ENCODE data around the gene ST8SIA2.
A peak's percentile ranks its signal among the peaks of the same experiment; 100 is the strongest.

Gene ST8SIA2, protein sequence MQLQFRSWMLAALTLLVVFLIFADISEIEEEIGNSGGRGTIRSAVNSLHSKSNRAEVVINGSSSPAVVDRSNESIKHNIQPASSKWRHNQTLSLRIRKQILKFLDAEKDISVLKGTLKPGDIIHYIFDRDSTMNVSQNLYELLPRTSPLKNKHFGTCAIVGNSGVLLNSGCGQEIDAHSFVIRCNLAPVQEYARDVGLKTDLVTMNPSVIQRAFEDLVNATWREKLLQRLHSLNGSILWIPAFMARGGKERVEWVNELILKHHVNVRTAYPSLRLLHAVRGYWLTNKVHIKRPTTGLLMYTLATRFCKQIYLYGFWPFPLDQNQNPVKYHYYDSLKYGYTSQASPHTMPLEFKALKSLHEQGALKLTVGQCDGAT

DNA sequence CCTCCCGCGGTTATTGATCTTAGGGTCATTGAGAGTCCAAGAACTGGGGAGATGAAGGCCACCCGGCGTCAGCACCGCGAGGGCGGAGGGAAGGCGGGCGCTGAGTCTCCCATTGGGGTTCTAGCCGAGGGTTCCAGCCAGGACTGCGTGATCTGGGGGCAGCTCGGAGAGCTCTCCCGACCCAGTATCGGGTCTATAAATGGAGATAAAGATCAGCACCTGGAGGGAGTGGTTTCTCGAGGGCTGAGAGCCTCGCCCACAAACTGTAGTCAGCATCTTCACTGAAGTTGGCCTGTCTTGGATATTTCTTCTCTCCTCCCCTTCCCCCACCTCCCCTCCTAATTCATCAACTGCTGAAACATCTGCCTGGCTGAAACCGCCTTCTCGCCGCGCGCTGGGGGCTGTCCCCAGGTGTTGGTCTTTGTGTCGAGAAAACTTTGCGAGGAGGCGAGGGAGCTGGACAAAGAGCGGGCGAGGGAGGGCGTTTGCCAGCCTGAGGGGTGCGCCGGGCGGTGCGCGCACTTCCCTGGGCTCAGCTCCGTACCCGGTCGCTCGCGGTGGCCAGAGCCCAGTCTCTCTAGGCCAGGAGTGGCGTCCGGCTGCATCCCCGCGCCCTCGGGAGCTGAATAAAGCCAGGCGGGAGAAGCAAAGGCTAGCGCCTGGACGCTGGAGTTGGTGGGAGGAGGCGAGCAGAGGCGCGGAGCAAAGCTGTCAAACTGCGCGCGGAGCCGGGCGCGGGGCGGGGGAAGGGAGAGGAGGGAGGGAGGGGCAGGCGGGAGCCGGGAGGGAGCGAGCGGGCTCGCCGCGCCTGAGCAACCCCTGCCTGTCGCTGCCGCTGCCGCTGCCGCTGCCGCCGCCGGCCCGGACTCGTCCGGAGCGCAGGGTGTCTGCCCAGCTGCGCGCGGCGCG lies at the start of gene ST8SIA2:
ST8SIA2 (plus strand) TSS at position 811 of the 909 bp plus-strand sequence. CDS start 184 bp downstream, outside the sequence.
- no peak for DNase-seq (ENCODE audit: low read depth)

DNA sequence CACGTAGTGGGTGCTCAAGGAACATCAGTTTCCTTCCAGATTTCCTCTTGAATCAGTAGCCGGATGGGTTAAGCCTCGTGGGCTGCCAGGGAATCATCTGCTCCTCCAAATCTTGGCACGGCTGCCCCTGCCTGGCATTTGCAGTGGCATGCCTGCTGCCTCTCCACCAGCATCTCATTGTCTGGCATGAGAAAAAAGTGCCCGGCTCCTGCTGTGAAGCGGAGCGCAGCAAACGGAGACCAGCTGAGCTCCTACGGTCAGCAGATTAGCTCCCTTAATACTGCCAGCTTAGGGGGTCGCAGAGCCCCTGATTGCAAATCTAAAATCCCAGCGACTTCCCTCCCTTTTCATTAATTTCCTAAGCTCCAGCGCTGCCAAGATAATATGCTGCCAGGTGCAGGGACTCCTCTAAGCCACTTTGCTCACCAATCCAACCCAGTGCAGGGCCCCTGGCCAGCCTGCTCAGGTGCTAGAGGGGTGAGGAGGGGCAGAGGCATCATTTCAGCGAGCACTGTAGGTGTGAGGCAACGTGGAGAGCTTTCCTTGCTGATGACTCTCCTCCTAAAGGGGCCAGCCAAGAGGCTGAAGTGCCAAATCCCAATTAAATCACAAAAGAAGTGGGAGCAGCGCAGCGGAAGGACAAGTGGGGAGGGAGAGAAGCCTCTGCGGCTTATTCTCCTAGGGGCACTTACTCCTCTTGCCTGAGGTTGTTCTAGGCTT lies 49.6 kb upstream of the ST8SIA2 start:
- no peak for DNase-seq (ENCODE audit: low read depth)

DNA sequence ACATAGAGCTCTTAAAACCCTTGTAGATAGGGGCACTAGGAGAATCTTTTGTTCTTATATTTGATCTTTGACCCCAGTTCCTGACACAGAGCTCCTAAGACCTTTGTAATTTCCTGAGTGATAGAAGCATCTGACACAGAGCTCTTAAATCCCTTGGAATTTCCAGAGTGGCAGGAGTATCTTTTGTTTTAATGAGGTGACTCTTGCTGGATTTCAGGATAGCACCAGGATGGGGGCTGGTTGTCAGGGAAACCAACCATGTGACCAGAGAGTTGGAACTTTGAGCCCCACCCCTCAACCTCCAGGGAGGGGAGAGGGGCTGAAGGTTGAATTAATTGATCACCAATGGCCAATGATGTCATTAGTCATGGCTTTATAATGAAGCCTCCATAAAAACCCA lies 47.6 kb upstream of the ST8SIA2 start:
- DNase-seq (ENCODE audit: low read depth), result no peak

DNA sequence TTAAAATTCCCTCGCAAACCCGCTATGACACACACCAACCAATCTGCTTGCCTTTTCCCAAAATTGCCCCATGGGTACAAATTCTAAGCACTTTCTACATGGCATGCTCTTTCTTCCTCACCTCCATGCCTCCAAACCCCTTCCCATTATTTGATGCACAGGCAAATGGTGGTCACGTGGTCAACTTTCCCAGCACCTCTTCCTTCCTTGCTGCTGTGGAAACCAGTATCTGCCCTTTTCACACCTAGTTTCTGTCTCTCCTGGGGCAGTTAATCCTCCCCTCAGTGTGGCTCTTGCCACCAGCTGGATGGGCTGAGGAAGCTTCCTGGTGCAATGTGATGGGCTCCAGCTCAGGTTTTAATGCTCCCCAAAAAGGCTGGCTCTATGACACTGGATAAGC lies 38.4 kb upstream of the ST8SIA2 start:
- DNase-seq (ENCODE audit: low read depth), result no peak

DNA sequence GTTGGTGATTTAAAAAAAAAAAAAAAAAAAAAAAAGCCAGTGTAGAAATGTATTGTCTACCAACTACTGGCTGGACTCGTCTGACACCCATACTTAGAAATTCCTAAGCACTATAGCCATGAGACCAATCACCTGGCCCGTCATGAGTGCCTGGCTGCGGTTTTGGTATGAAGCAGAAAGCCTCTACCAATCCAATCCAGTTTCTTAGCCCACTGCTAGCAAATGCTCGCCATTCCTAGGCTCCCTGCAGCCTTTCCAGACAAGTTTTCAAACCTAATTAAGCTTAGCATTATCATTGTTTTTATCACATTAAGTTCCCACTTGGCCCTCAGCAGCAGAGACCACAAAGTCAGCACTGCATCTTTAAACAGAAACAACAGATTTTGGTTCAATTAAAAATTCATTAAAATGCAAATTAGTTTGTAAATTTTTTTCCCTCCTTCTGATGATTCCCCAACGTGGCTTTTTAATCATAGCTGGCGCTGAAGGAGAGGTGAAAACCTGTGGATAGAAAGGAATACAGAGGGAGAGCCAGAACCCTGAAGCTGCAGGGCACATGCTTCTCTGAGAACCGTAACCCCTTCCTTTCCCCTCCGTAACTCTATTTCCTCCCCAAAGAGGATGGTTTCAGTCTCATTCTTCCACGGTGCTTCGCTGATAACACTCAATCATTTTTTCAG lies 32.2 kb upstream of the ST8SIA2 start:
- no peak for DNase-seq (ENCODE audit: low read depth)

DNA sequence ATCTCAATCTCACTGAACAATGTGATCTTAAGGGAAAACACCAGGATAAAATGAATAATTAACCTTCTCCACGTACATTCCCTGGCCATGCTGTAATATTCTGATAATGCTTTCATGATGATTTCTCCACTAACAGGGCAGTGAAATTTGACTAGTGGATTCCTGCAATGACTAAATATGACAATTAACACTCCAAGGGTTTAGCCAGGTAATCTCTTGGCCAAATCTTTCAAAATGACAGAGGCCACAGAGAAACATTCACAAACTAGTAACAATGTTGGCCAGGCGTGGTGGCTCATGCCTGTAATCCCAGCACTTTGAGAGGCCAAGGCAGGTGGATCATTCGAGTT lies 31.7 kb upstream of the ST8SIA2 start:
- no peak for DNase-seq (ENCODE audit: low read depth)

DNA sequence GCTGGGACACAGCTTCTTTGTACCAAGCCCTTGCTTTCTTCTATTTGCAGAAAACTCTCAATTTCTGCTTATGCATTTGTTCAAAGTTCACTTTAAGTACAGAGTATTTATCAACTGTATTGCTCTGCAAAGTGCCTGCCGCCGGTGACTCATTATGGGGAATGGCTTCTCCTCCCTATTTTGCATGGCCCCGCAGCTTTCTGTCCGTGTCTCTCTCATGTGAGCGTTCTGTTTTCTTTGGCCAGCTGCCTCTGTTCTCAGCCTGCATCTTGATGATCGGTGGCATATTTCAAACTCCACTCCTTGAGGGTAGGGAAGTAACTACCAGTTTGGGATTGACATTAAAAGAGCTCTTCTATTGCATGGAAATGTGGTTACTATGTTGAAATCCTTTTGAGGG lies 28.6 kb upstream of the ST8SIA2 start:
- DNase-seq (ENCODE audit: low read depth), result no peak

DNA sequence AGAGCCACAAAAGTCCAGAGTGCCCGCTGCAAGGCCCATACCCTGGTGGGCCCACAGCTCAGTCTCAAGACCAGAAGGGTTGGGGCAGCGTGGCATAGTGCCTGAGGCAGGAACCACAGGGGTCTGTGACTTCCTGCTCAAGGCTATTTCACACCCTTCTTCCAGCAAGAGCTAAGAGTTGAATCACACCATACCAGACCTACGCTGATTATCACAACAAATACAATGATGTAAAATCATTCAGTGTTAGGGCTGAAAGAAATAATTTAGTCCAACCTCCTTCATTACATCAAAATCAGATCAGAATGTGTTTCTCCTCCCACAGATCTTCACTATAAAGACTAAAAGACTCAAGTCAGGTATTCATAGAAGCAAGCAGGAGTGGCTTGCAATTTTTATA lies 27.8 kb upstream of the ST8SIA2 start:
- no peak for DNase-seq (ENCODE audit: low read depth)

DNA sequence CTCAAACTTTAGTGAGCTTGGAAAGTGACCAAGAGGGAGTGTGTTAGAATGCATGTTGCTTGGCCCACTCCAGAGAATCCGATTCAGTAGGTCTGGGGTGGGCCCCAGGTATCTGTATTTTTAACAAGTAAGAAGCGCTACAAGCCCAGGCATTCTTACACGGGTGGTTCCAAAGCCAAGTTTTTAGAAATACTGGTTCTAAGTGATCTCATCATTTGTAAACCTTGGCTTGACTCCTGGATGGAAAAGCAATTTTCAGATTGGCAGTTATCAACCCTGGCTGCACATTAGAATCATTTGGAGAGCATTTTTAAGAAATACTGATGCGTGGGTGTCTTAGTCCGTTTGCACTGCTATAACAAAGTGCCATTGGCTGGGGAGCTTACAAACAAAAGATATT lies 27.3 kb upstream of the ST8SIA2 start:
- no peak for DNase-seq (ENCODE audit: low read depth)

DNA sequence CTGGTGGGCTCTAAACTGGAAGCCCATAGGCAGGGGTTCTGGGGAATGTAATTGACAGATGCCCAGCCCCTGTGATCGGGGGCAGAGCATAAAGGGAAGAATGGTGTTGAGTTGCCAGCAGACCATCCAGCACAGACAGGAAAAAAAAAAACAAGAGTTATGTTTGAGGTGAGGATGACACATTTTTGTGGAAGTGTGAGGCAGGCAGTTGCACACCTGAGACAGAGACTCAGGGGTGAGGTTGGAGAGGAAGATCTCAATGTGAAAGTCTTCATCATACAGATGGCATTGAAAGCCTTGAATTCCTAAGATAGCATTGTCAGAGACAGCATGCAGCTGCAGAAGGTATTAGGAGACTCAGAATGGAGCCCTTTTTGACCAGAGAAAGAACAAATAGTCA lies 18.6 kb upstream of the ST8SIA2 start:
- no peak for DNase-seq (ENCODE audit: low read depth)

DNA sequence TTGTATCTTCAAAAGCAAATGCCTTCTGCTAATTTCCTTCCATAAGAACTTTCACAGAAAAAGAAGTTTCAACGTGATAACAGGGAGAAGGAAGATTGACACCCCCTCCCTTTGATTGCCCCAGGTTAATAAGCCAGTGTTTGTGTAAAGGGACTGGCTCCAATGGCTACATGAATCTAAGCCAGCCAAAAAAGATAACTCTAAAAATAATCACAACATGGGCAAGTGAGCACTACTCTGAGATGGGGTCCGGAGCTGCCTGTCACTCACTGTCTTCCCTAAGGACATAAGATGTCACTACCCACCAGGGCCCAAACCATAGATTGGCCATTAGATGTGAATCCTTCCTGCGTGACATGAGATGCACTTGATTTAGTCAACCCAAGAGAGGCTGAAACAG lies 17.6 kb upstream of the ST8SIA2 start:
- DNase-seq (ENCODE audit: low read depth), result no peak

DNA sequence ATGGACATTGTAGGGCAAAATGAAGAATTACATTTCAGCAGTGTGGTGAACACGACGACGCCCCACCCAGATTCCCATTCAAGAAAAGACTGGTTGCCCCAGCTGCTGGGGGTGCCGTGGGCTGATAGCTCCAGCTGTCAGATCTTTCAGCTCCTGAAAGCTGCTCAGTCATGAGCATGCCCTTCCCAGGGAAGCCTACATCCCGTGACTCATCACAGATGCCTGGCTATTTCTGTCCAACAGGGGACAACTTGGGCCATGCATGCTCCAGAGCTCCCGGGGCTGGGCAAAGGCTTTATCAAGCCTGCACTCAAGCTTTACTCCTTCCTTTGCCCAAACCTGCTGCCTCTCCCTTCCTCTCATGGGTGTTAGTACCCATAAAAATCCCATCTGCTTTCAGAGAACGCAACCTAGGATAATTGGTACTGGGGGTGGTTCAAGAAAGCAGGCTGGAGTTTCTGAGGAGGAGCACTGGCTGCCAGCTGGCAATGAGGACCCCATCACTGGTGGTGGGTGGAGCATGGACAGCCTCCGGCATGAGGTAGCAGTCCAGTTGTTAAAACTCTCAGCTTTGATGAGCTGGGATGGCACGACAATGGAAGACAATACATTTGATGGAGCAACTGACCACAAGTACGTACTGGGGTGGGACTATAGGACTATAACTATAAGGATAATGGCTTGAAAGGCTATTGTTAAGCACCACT lies 16.4 kb upstream of the ST8SIA2 start:
- no peak for DNase-seq (ENCODE audit: low read depth)

DNA sequence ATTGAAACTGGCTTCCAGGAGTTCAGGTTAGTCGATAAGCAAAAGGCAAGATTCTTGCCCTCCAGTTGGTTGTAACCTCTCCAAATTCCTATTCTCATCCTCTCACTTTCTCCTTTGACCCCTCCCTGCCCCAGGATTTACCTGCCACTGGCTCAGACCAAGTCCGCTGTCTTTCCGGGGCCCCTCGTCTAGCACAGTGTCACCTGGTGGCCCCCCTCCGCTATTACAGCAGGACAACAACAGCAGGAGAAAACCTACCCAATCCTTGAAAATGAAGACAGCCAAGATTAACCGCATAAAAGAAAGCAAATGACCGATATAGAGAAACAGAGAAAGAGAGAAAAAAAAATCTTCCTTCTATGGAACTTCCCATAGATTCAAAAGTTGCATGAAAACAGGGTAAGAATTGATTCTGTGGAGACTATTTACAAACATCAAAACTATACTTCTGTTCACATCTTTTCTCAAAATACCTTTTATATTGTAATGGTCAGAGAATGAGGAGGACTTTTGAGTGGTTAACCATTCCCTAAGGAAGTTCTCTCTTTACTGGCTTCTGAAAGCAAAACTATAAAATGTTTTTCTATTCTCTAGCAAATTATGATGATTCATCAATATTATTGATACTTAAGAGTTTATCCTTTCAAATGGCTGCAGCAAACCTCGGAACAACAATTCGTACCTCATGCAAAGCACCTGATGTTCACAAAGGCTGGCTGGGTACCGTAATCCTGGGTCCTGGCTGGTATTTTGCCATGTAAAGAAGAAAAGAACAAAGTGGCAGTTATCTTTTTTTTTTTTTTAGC lies 10.0 kb upstream of the ST8SIA2 start:
- DNase-seq (ENCODE audit: low read depth), result no peak

DNA sequence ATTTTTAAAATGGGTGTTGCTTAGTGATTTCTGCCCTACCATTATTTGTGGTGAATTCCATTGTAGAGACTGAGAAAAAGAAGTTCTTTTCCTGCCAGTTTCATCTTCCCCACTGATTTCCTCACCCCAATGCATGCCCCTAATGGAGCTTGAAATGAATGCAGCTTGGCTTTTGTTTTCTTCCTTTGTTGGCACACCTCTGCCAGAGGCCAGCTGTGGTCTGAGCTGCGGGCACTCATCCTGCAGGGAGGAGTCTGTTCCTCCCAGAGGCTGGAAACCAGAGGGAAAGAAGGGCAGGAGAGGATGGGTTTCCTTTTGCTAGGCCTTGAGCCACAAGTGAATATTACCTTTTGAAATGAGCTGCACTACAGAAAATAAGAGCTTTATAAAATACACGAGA lies 9.3 kb upstream of the ST8SIA2 start:
- DNase-seq (ENCODE audit: low read depth), result no peak

DNA sequence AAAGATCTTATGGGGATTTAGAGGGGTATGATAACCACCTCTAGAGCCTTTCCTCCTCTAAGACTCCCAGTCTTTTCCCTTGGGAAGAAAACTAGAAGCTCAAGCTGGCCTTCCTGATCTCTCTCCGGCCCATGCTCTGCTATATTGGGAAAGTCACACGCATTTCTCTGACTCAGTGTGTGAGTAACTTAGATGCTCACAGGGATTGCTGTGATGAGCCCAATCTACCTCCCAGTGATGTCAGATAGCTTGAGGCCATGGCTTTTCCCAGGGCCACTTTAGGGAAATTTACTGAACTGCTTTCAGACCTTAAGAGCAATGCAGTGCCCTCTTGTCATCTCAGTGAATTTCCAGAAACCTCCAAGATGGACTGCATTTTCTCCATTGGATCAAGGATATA lies 8.6 kb upstream of the ST8SIA2 start:
- no peak for DNase-seq (ENCODE audit: low read depth)

DNA sequence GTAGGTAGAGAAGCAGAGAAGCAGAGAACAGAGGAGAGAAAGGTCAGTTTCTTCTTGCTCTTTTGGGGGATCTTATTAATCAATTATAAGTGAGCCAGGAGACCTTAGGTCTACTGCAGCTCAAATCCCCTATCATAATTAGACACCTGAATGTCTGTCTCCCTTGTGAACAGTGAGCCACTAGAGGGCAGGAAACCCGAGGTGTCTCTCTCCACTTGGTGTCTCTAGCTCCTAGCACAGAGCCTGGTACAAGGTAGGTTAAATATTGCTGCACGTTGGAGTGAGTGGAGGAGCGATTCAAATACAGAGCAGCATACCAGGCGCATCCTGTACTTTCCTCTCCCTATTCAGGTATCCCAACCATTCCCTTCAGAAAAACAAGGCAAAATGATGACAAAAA lies 2.0 kb upstream of the ST8SIA2 start:
- DNase-seq (ENCODE audit: low read depth), result peak; percentile 2

DNA sequence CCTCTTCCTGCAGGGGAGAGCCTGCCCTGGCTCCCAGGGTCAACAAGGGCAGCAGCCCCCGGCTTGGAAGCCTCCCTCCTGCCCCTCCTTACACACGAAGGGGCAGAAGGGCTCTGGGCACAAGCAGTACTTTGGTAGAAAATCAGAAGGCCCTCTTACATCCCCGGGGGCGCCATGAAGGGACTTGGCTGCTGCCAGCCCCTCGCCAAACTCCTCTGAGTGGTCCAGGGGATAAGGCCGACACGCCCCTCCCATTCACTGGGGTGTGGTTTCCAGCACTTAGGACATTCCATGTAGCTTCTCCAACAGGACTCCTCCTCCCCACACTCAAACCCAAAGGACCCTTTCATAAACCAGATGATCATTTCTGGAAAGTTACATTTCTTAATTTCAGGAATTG lies 1.2 kb upstream of the ST8SIA2 start:
- no peak for DNase-seq (ENCODE audit: low read depth)

DNA sequence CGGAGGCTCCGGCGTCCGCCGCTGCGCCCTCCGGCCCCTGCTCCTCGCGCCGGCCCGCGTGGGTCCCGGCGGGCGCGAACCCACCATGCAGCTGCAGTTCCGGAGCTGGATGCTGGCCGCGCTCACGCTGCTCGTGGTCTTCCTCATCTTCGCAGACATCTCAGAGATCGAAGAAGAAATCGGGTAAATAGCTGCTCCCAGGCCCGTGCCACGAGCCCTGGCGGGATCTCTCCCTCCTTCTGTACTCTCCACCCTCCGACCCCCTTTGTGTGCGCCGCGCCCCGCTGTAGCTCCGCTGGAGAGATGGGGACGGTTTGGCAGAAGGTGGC lies 263 bp downstream of the ST8SIA2 start:
- DNase-seq (ENCODE audit: low read depth), result no peak

DNA sequence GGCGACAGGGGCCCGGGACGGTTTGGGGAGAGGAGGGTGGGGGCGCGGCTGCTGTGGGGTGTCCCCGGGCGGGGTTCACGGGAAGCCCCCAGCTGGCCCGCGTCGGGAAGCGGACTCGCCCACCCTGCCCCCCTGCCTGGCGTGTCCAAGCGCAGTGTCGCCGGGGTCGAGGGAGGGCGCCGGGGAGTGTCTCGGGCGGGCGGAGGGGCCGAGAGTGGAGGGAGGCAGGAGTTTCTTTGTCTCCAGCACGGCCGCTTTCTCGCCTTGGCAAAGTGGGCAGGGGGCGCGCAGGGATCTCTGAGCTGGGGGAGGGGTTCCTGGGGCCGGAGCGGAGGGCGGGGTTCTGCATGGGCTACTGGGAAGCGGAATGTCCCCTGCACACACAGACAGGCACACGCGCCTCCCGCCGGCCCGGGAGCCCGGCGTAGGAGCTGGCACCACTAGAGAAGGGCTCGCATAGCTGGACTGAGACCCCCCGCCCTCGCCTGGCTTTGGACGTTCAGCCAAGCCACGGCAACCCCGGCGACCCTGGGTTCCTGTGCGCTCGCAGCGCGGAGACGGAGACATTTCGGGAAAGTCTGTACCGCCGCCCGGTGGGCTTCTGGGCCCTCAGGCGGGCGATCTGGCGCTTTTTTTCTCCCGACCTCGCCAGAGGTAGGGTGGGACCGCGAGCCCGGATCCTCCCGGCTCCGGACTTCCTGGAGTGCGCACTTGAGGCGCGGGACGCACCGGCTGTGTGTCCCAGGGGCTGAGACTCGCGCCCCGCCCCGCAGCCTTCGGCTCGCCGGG lies 822 bp downstream of the ST8SIA2 start:
- no peak for DNase-seq (ENCODE audit: low read depth)

DNA sequence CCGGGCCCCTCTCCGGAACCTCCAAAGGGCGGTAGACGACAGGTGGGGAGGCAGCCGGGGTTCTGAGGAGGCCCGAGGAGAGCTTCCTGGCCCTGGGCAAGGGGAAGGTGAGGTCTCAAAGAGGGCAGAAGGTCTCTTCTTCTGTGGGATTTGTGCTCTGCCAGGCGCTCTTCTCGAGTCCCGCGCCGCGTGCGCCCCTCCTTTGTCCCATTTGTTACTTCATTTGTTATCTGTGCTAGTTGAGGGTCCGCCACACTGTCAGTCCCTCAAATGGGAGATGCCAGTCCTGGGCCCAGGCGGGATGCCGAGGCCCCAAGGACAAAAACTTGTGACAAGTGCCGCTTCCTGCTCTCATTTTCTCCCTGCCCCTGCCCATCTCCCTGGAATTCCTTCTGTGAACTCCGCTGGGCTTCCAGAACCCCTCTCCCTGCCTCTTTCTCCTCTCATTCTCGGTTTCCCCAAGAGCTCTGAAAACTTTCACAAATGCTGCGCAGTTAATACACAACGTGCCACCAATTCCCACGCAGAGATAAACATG lies 1.5 kb downstream of the ST8SIA2 start:
- DNase-seq (ENCODE audit: low read depth), result no peak

Measured in non-pigmented ciliary epithelial cell (primary cell).